ENCODE data around the gene PLA2G4F.

GRCh38 chr15:42139596-42139995 is 16.8 kb downstream of the PLA2G4F start:
- no peak for TF ChIP-seq POLR2AphosphoS5 (IDR thresholded peaks at IDR 0.05; ENCODE audit: low read depth)
- TF ChIP-seq CTCF (IDR thresholded peaks at IDR 0.05; ENCODE audit: insufficient read depth, low read length): no peak

Measured in HL-60 (cell line).